HCT116 (cell line): Measurements from ENCODE around the gene RCAN2. TPM values are rescaled to one million over a fixed set of nuclear protein-coding genes. Genes with fewer than 3 reads are reported as not detected.

ENCODE experiments used
- ATAC-seq: fragments of 200-7000 bp; cut with Tn5 transposase; 2 replicates; pipeline ENCODE4 v1.9.1; 2020; ENCODE audit warnings: mild to moderate bottlenecking, moderate library complexity
- BruUV-seq: library from RNA; stranded (reverse); fragments of 400-500 nt; replicated peaks from 2 replicates; lab custom pipeline; 2021; lab: Mats Ljungman, UMichigan
- CTCF ChIA-PET: fragments of 300-600 bp; sonication (Branson Sonifier 250); formaldehyde crosslinking; loops from one replicate; lab custom pipeline; 2021; ENCODE audit warnings: antibody characterized with exemption; lab: Charles Lee
- POLR2A ChIA-PET: fragments of 300-600, 350-600 bp; sonication (Branson Sonifier 250); formaldehyde crosslinking; loops from one replicate; lab custom pipeline; 2021; ENCODE audit warnings: antibody characterized with exemption; lab: Charles Lee
- RAD21 ChIA-PET, 2 experiments: fragments of 300-600 bp; sonication (Branson Sonifier 250); formaldehyde crosslinking; loops; one replicate each; lab custom pipeline; 2023; ENCODE audit warnings: low total read pairs in 2 of 2; ENCODE audit not compliant: uncharacterized antibody in 2 of 2, unreplicated experiment in 2 of 2, low non-redundant PET in 1 of 2; lab: Charles Lee
- DNase-seq: peaks from one replicate; pipeline ENCODE4 v3.0.0-alpha.2; 2010; ENCODE audit warnings: low read depth, low spot score
- H2AFZ ChIP-seq: fragments of 200-600 bp; shearing (Covaris generic), sonication (generic); 2 replicates; pipeline ENCODE4 v1.6.1; 2017; ENCODE audit warnings: low read depth, mixed run types, mixed read lengths, antibody characterized with exemption, low read length; ENCODE audit not compliant: poor library complexity, severe bottlenecking
- H3K27ac ChIP-seq: 2 replicates; pipeline ENCODE4 v1.5.1; 2012; ENCODE audit warnings: low read depth, low read length
- H3K27me3 ChIP-seq: fragments of 200-600 bp; sonication (generic); 2 replicates; pipeline ENCODE4 v1.6.1; 2016; ENCODE audit warnings: mixed run types, low read length, mixed read lengths; ENCODE audit not compliant: insufficient read depth
- H3K36me3 ChIP-seq, 2 experiments: fragments of 200-500 bp in 1 of 2; fragments of 200-600 bp in 1 of 2; sonication (Bioruptor generic) in 1 of 2; sonication (generic) in 1 of 2; 2 replicates each; pipeline versions ENCODE4 v1.5.1 to v1.6.1; 2014 to 2016; ENCODE audit warnings: low read length in 2 of 2, inconsistent platforms in 1 of 2, mixed read lengths in 1 of 2, mixed run types in 1 of 2; ENCODE audit not compliant: insufficient read depth in 2 of 2, control insufficient read depth in 1 of 2
- H3K4me1 ChIP-seq, 2 experiments: fragments of 200-600 bp in 1 of 2; sonication (generic) in 1 of 2; 2 replicates each; pipeline versions ENCODE4 v1.5.1 to v1.6.1; 2012 to 2017; ENCODE audit warnings: low read length in 2 of 2, inconsistent platforms in 1 of 2, mild to moderate bottlenecking in 1 of 2, mixed read lengths in 1 of 2, mixed run types in 1 of 2, moderate library complexity in 1 of 2; ENCODE audit not compliant: insufficient read depth in 2 of 2, control insufficient read depth in 1 of 2
- H3K4me2 ChIP-seq: fragments of 200-600 bp; sonication (generic); 2 replicates; pipeline ENCODE4 v1.6.1; 2017; ENCODE audit warnings: mixed run types, low read length, mixed read lengths
- H3K4me3 ChIP-seq, 2 experiments: fragments of 200-600 bp in 1 of 2; sonication (generic) in 1 of 2; replicated peaks in 1 of 2; 2 replicates each; pipeline ENCODE4 v1.5.1; 2011 to 2016; ENCODE audit warnings: low read length in 2 of 2, control low read depth in 1 of 2, low read depth in 1 of 2, mild to moderate bottlenecking in 1 of 2, mixed read lengths in 1 of 2, mixed run types in 1 of 2
- H3K79me2 ChIP-seq: fragments of 200-600 bp; sonication (generic); 2 replicates; pipeline ENCODE4 v1.6.1; 2017; ENCODE audit warnings: mild to moderate bottlenecking, mixed run types, low read length, moderate library complexity, mixed read lengths; ENCODE audit not compliant: insufficient read depth
- H3K9ac ChIP-seq: fragments of 200-600 bp; sonication (generic); 2 replicates; pipeline ENCODE4 v1.6.1; 2016; ENCODE audit warnings: low read length, mixed read lengths
- H3K9me2 ChIP-seq: fragments of 200-600 bp; sonication (generic), shearing (Covaris generic); 2 replicates; pipeline ENCODE4 v1.6.1; 2017; ENCODE audit warnings: mixed run types, mild to moderate bottlenecking, moderate library complexity; ENCODE audit not compliant: insufficient read depth
- H3K9me3 ChIP-seq, 2 experiments: fragments of 200-500 bp in 1 of 2; fragments of 200-600 bp in 1 of 2; sonication (Bioruptor generic) in 1 of 2; sonication (generic) in 1 of 2; 2 replicates each; pipeline ENCODE4 v1.6.1; 2014 to 2017; ENCODE audit warnings: low read length in 2 of 2, mixed read lengths in 2 of 2, inconsistent platforms in 1 of 2, low read depth in 1 of 2, mild to moderate bottlenecking in 1 of 2, mixed run types in 1 of 2, moderate library complexity in 1 of 2; ENCODE audit not compliant: control insufficient read depth in 1 of 2, insufficient read depth in 1 of 2
- H4K20me1 ChIP-seq: fragments of 200-600 bp; sonication (generic), shearing (Covaris generic); 2 replicates; pipeline ENCODE4 v1.6.1; 2017; ENCODE audit warnings: mixed run types, mild to moderate bottlenecking, moderate library complexity; ENCODE audit not compliant: insufficient read depth
- ATF3 ChIP-seq: IDR thresholded peaks from 2 replicates; pipeline ENCODE4 v1.6.1; 2012
- CEBPB ChIP-seq: IDR thresholded peaks from 2 replicates; pipeline ENCODE4 v1.6.1; 2012; ENCODE audit warnings: low read depth
- EGR1 ChIP-seq: IDR thresholded peaks from 2 replicates; pipeline ENCODE4 v1.6.1; 2012; ENCODE audit warnings: low read depth
- ELF1 ChIP-seq: IDR thresholded peaks from 2 replicates; pipeline ENCODE4 v1.6.1; 2012; ENCODE audit warnings: low read depth, borderline replicate concordance
- EZH2phosphoT487 ChIP-seq: fragments of 200-600 bp; IDR thresholded peaks from 2 replicates; pipeline ENCODE4 v1.6.1; 2018; ENCODE audit warnings: antibody characterized with exemption, borderline replicate concordance
- RAD21 ChIP-seq: IDR thresholded peaks from 2 replicates; pipeline ENCODE4 v1.6.1; 2012; ENCODE audit warnings: low read depth, mild to moderate bottlenecking
- YY1 ChIP-seq: IDR thresholded peaks from 2 replicates; pipeline ENCODE4 v1.6.1; 2011; ENCODE audit warnings: low read length, low read depth, moderate library complexity, mild to moderate bottlenecking; ENCODE audit not compliant: insufficient replicate concordance; ENCODE audit errors: extremely low read depth
- ZBTB33 ChIP-seq: IDR thresholded peaks from 2 replicates; pipeline ENCODE4 v1.6.1; 2011; ENCODE audit warnings: mild to moderate bottlenecking, low read length, moderate library complexity; ENCODE audit not compliant: insufficient replicate concordance; ENCODE audit errors: extremely low read depth
- ZFX ChIP-seq: fragments of 450-650 bp; IDR thresholded peaks from 2 replicates; pipeline ENCODE4 v1.6.1; 2017
- intact Hi-C: fragments of 100-400 bp; cut with micrococcal nuclease; formaldehyde crosslinking; loops from 2 replicates; pipeline ENCODE4 v1.10.0; 2022
- total RNA-seq: library from RNA; stranded (reverse); gene quantifications from one replicate; pipeline ENCODE4 v1.2.1, GENCODE V29; 2021; ENCODE audit not compliant: unreplicated experiment
- TF ChIP-seq, protein P1 (sequence below): IDR thresholded peaks from 2 replicates; pipeline ENCODE4 v1.6.1; 2012
- TF ChIP-seq, protein P2 (sequence below): IDR thresholded peaks from 2 replicates; pipeline ENCODE4 v1.6.1; 2012; ENCODE audit warnings: low read depth

RCAN2 gene
- total RNA-seq, 1 experiment from 2014 or later = 0.57 TPM

- no peak overlapping the region for H2AFZ ChIP-seq
- TF ChIP-seq, protein P1, sequence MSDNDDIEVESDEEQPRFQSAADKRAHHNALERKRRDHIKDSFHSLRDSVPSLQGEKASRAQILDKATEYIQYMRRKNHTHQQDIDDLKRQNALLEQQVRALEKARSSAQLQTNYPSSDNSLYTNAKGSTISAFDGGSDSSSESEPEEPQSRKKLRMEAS = no peak
- no peak for TF ChIP-seq YY1
- no peak for TF ChIP-seq ZFX
- TF ChIP-seq ELF1 = no peak
- TF ChIP-seq RAD21 = no peak
- TF ChIP-seq EGR1 = no peak
- no peak for TF ChIP-seq EZH2phosphoT487
- no peak for TF ChIP-seq CEBPB
- TF ChIP-seq, protein P2, sequence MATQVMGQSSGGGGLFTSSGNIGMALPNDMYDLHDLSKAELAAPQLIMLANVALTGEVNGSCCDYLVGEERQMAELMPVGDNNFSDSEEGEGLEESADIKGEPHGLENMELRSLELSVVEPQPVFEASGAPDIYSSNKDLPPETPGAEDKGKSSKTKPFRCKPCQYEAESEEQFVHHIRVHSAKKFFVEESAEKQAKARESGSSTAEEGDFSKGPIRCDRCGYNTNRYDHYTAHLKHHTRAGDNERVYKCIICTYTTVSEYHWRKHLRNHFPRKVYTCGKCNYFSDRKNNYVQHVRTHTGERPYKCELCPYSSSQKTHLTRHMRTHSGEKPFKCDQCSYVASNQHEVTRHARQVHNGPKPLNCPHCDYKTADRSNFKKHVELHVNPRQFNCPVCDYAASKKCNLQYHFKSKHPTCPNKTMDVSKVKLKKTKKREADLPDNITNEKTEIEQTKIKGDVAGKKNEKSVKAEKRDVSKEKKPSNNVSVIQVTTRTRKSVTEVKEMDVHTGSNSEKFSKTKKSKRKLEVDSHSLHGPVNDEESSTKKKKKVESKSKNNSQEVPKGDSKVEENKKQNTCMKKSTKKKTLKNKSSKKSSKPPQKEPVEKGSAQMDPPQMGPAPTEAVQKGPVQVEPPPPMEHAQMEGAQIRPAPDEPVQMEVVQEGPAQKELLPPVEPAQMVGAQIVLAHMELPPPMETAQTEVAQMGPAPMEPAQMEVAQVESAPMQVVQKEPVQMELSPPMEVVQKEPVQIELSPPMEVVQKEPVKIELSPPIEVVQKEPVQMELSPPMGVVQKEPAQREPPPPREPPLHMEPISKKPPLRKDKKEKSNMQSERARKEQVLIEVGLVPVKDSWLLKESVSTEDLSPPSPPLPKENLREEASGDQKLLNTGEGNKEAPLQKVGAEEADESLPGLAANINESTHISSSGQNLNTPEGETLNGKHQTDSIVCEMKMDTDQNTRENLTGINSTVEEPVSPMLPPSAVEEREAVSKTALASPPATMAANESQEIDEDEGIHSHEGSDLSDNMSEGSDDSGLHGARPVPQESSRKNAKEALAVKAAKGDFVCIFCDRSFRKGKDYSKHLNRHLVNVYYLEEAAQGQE = no peak
- TF ChIP-seq ATF3 = no peak
- no peak for TF ChIP-seq ZBTB33
- H3K4me2 ChIP-seq = no peak overlapping the region
- intact Hi-C loops = no loop called here
- BruUV-seq = no TSS peak
- no peak overlapping the region for H3K4me3 ChIP-seq
- no peaks in the 10 kb centered on the region for H3K79me2 ChIP-seq
- H3K36me3 ChIP-seq = no peaks in the 10 kb centered on the region
- ChIA-PET RAD21 (no interaction called here), CTCF (no interaction called here), POLR2A (no interaction called here)
- no peaks in the 10 kb centered on the region for H4K20me1 ChIP-seq
- no peaks in the 10 kb centered on the region for H3K4me1 ChIP-seq
- H3K27ac ChIP-seq = no peak overlapping the region
- no peaks in the 10 kb centered on the region for H3K9me2 ChIP-seq
- H3K27me3 ChIP-seq = no peaks in the 10 kb centered on the region
- no peak overlapping the region for H3K9ac ChIP-seq
- no peaks in the 10 kb centered on the region for H3K9me3 ChIP-seq
- ATAC-seq (no peak), DNase-seq (no peak)
Measured at GRCh38 chr6:46310196-46310595, 181.1 kb downstream of the RCAN2 start.
